ENCODE data around the gene B3GNT8.

- TF ChIP-seq EZH2phosphoT487 (IDR thresholded peaks at IDR 0.05; ENCODE audit: insufficient read depth, low read depth) (no peak), EZH2 (IDR thresholded peaks at IDR 0.05; ENCODE audit: insufficient read depth, poor library complexity, severe bottlenecking) (no peak)
Measured at GRCh38 chr19:41377977-41378709, 49.0 kb downstream of the B3GNT8 start.
